K562 (cell line): ENCODE data around the gene ETNK2. TPM values are rescaled to one million over a fixed set of nuclear protein-coding genes. Genes with fewer than 3 reads are reported as not detected.

Source experiments
- ATAC-seq: fragments of 200-7000 bp; cut with Tn5 transposase; 3 replicates; pipeline ENCODE4 v1.9.1; 2020; ENCODE audit warnings: moderate library complexity
- BruUV-seq: library from RNA; stranded (reverse); fragments of 400-500 nt; replicated peaks from 2 replicates; lab custom pipeline; 2021; lab: Mats Ljungman, UMichigan
- CTCF ChIA-PET: fragments of 300-600 bp; formaldehyde crosslinking; extraction: SDS; loops from one replicate; lab custom pipeline; 2021; ENCODE audit warnings: low intra/inter-chr PET ratio; lab: Yijun Ruan, JAX
- POLR2A ChIA-PET: fragments of 300-600, 350-650 bp; sonication (Branson Sonifier 250); formaldehyde crosslinking; extraction: SDS; loops from one replicate; lab custom pipeline; 2021; ENCODE audit warnings: antibody characterized with exemption, inconsistent platforms; lab: Yijun Ruan, JAX
- DNase-seq, 4 experiments: peaks; one replicate each; pipeline versions ENCODE4 v3.0.0 to v3.0.0-alpha.2; 2011 to 2018; ENCODE audit warnings: low spot score in 3 of 4, mixed read lengths in 3 of 4; ENCODE audit errors: extremely low read depth in 1 of 4
- FAIRE-seq: peaks from 2 replicates; lab custom pipeline; 2011; peaks lifted over from hg19 to GRCh38; lab: Jason Lieb, UNC
- H2AFZ ChIP-seq: 2 replicates; pipeline ENCODE4 v1.6.0; 2011; ENCODE audit warnings: low read depth, low read length, control low read depth, inconsistent platforms
- H3K27ac ChIP-seq: fragments of 200-600 bp; 3 replicates; pipeline ENCODE4 v1.8.0; 2011; ENCODE audit warnings: low read depth, mild to moderate bottlenecking, control low read depth, inconsistent platforms, low read length, moderate library complexity, mixed read lengths; ENCODE audit errors: extremely low read depth
- H3K27me3 ChIP-seq, 2 experiments: fragments of 300-600 bp in 1 of 2; 2 replicates in 1 of 2; 3 replicates in 1 of 2; pipeline versions ENCODE4 v1.6.0 to v1.8.0; 2011; ENCODE audit warnings: inconsistent platforms in 2 of 2, low read length in 2 of 2, mild to moderate bottlenecking in 1 of 2, mixed read lengths in 1 of 2, moderate library complexity in 1 of 2; ENCODE audit not compliant: control insufficient read depth in 2 of 2, insufficient read depth in 2 of 2
- H3K36me3 ChIP-seq: fragments of 300-600 bp; 3 replicates; pipeline ENCODE4 v1.8.0; 2011; ENCODE audit warnings: mild to moderate bottlenecking, low read length, inconsistent platforms; ENCODE audit not compliant: control insufficient read depth, insufficient read depth
- H3K4me1 ChIP-seq, 2 experiments: fragments of 200-600 bp in 1 of 2; replicated peaks in 1 of 2; 2 replicates in 1 of 2; 3 replicates in 1 of 2; pipeline versions ENCODE4 v1.5.1 to v1.8.0; 2011; ENCODE audit warnings: inconsistent platforms in 2 of 2, low read length in 2 of 2, mild to moderate bottlenecking in 1 of 2, mixed read lengths in 1 of 2, moderate library complexity in 1 of 2; ENCODE audit not compliant: control insufficient read depth in 2 of 2, insufficient read depth in 2 of 2
- H3K4me2 ChIP-seq: 2 replicates; pipeline ENCODE4 v1.6.1; 2011; ENCODE audit warnings: low read length, control low read depth, inconsistent platforms, mixed read lengths; ENCODE audit not compliant: insufficient read depth
- H3K4me3 ChIP-seq: fragments of 200-600 bp; sonication (generic), shearing (Covaris generic); 2 replicates; pipeline ENCODE4 v1.5.1; 2016; ENCODE audit warnings: control low read depth, inconsistent platforms
- H3K79me2 ChIP-seq: fragments of 200-600 bp; 3 replicates; pipeline ENCODE4 v1.8.0; 2011; ENCODE audit warnings: low read length, inconsistent platforms; ENCODE audit not compliant: control insufficient read depth, insufficient read depth
- H3K9ac ChIP-seq, 2 experiments: 2 replicates each; pipeline versions ENCODE4 v1.6.0 to v1.6.1; 2011; ENCODE audit warnings: low read depth in 2 of 2, low read length in 2 of 2, control low read depth in 1 of 2, inconsistent platforms in 1 of 2, mild to moderate bottlenecking in 1 of 2, mixed read lengths in 1 of 2; ENCODE audit not compliant: insufficient read depth in 1 of 2
- H3K9me1 ChIP-seq: one replicate; pipeline ENCODE4 v1.6.0; 2011; ENCODE audit warnings: inconsistent platforms, mild to moderate bottlenecking, low read length, moderate library complexity; ENCODE audit not compliant: control insufficient read depth, insufficient read depth
- H3K9me3 ChIP-seq: replicated peaks from 2 replicates; pipeline ENCODE4 v1.5.1; 2011; ENCODE audit warnings: low read depth, low read length, inconsistent platforms; ENCODE audit not compliant: control insufficient read depth, insufficient read depth
- H4K20me1 ChIP-seq: replicated peaks from 2 replicates; pipeline ENCODE4 v1.6.1; 2011; ENCODE audit warnings: low read length, inconsistent platforms, mixed read lengths; ENCODE audit not compliant: control insufficient read depth, insufficient read depth
- E2F3 ChIP-seq: fragments of 250-450 bp; sonication (Bioruptor Pico); IDR thresholded peaks from 2 replicates; pipeline ENCODE4 v1.4.0; 2020; ENCODE audit warnings: mild to moderate bottlenecking
- EP300 ChIP-seq: IDR thresholded peaks from 2 replicates; pipeline ENCODE4 v1.6.1; 2012; ENCODE audit warnings: low read length, improper control_type of control experiment
- ESRRB ChIP-seq: fragments of 250-450 bp; sonication (Bioruptor Pico); IDR thresholded peaks from 2 replicates; pipeline ENCODE4 v1.5.0; 2020; ENCODE audit warnings: mild to moderate bottlenecking, moderate library complexity, borderline replicate concordance
- POLR3G ChIP-seq: IDR thresholded peaks from 2 replicates; pipeline ENCODE4 v1.6.1; 2011; ENCODE audit not compliant: insufficient read length, insufficient replicate concordance; ENCODE audit errors: extremely low read depth
- PTTG1 ChIP-seq: fragments of 450-650 bp; IDR thresholded peaks from 2 replicates; pipeline ENCODE4 v1.6.1; 2016; ENCODE audit warnings: low read depth, mild to moderate bottlenecking, missing genetic modification characterization, missing compliant biosample characterization
- SIRT6 ChIP-seq: IDR thresholded peaks from one replicate; pipeline ENCODE4 v1.6.1; 2012; ENCODE audit warnings: low read depth, mild to moderate bottlenecking, control low read depth, inconsistent platforms, low read length, moderate library complexity
- TBP ChIP-seq: optimal IDR thresholded peaks from 2 replicates; pipeline ENCODE3; 2011; ENCODE audit warnings: low read depth, low read length, improper control_type of control experiment
- TEAD1 ChIP-seq, 2 experiments: fragments of 450-650 bp in 1 of 2; sonication (generic) in 1 of 2; formaldehyde crosslinking; IDR thresholded peaks; 2 replicates each; pipeline versions ENCODE4 v1.4.0 to v1.8.0; 2020 to 2022; ENCODE audit warnings: mild to moderate bottlenecking in 2 of 2, missing genetic modification reagents in 1 of 2
- ZBTB26 ChIP-seq: fragments of 450-650 bp; formaldehyde crosslinking; IDR thresholded peaks from 2 replicates; pipeline ENCODE4 v1.4.0; 2022; ENCODE audit warnings: missing genetic modification characterization
- ZBTB43 ChIP-seq: sonication (generic); formaldehyde crosslinking; IDR thresholded peaks from 2 replicates; pipeline ENCODE4 v1.8.0; 2023; ENCODE audit warnings: mild to moderate bottlenecking, missing genetic modification reagents
- WGBS: fragments of 100-300 bp; shearing (Covaris generic); methylation state at CpG from one replicate; pipeline ENCODE4 v1.1.6; 2016; ENCODE audit warnings: low coverage, mixed read lengths; ENCODE audit not compliant: insufficient coverage; ENCODE audit errors: missing lambda C conversion rate; 5-methylcytosine and 5-hydroxymethylcytosine counted together
- in situ Hi-C: fragments of 300-500 bp; cut with MboI; formaldehyde crosslinking; loops from 4 replicates; pipeline ENCODE4 v1.15.0; 2018; ENCODE audit warnings: inconsistent platforms, mixed read lengths
- intact Hi-C: fragments of 100-400 bp; cut with micrococcal nuclease; formaldehyde crosslinking; loops from 2 replicates; pipeline ENCODE4 v1.14.2; 2022
- polyA plus RNA-seq, 8 experiments: library from polyadenylated mRNA; depleted of rRNA in 4 of 8; stranded (reverse) in 5 of 8; unstranded in 3 of 8; fragments of >200 nt; fragmentation: Nextera tagmentation in 2 of 8; fragmentation: Illumina TruSeq in 1 of 8; extraction: Ambion mirVana in 2 of 8; extraction: Trizol in 1 of 8; gene quantifications; 2 replicates each; pipeline versions ENCODE4 v1.2.1 to v1.2.3, GENCODE V29; 2011 to 2014; ENCODE audit warnings: inconsistent platforms in 1 of 8, missing spikeins in 1 of 8
- total RNA-seq, 7 experiments: library from RNA; depleted of rRNA in 6 of 7; stranded (reverse); fragments of >200 nt in 6 of 7; fragmentation: Illumina TruSeq in 2 of 7; extraction: Trizol in 2 of 7; gene quantifications; 2 replicates each; pipeline versions ENCODE4 v1.2.1 to v1.2.3, GENCODE V29; 2011 to 2021; ENCODE audit warnings: low replicate concordance in 1 of 7
- TF ChIP-seq, protein P1 (sequence below): fragments of 450-650 bp; IDR thresholded peaks from 2 replicates; pipeline ENCODE4 v1.6.1; 2017; ENCODE audit warnings: antibody characterized with exemption

The ETNK2 gene
- total and polyA plus RNA-seq, 9 of the 15 experiments (the other 6 are each of a cell fraction or from before 2014, with no cell fraction given) = 0.03 to 0.38 (median 0.13) TPM; not detected in 4

DNA sequence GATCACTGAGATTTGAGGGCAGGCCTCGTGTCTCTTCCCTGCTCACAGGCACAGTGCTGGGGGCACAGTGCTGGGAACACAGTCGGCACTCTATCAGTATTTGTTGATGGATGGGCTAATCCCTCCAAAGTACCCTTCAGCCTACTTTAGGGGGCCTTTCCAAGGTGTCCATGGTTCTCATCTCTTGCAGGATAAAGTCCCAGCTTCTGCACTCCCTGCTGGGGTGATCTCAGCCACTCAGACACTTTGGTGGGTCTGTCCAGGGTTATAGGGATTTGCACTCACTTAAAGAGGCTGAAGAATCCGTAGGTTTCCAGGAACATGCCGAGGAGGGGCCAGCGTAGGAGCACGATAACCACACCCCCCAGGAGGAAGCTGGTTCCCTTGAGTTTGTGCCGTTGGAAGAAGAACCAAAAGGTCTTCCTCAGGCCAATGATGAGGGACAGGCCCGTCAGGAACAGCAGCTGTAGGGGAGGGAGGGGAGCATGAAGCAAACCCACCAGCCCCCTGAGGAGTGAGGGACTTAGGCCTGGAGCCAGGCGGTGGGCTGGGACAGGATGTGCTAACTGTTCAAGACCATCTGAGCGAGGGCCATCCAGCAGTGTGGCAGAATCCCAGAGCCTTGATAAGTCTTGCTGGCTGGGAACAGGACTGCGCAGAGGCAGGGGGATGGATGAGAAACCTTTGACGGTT is 49.6 kb upstream of the ETNK2 start:
- Histone ChIP-seq H3K9ac (no peak overlapping the region), H3K4me3 (no peak overlapping the region), H4K20me1 (no peaks in the 10 kb centered on the region), H3K9me3 (no peaks in the 10 kb centered on the region), H3K79me2 (no peaks in the 10 kb centered on the region), H3K36me3 (no peaks in the 10 kb centered on the region), H3K9me1 (no peaks in the 10 kb centered on the region), H3K27ac (no peak overlapping the region), H3K4me1 (no peaks in the 10 kb centered on the region), H3K4me2 (no peak overlapping the region), H2AFZ (no peak overlapping the region), H3K27me3 (peaks cover 21 to 72% of the 10 kb centered on the region in 2 experiments)
- no TSS peak for BruUV-seq
- no peak for TF ChIP-seq TBP
- POLR2A ChIA-PET = no interaction called here
- FAIRE-seq (no peak), DNase-seq (no peak), ATAC-seq (no peak)
- intact Hi-C loops = no loop called here
- in situ Hi-C loops = no loop called here
- WGBS = 0% methylated on average over 12 of the region's 12 CpGs
- CTCF ChIA-PET = interaction anchor here (0.6 kb wide), 1 partner anchor 37 kb away, joined by 4 read pairs; no protein-coding TSS in a partner anchor

GRCh38 chr1:204199579-204199978 is 47.7 kb upstream of the ETNK2 start:
- FAIRE-seq (no peak), DNase-seq (no peak), ATAC-seq (no peak)
- intact Hi-C loops (no loop called here), in situ Hi-C loops (no loop called here)
- CTCF ChIA-PET = no interaction called here
- Histone ChIP-seq H3K9me1 (no peaks in the 10 kb centered on the region), H4K20me1 (no peaks in the 10 kb centered on the region), H3K9ac (no peak overlapping the region), H2AFZ (no peak overlapping the region), H3K79me2 (no peaks in the 10 kb centered on the region), H3K36me3 (no peaks in the 10 kb centered on the region), H3K4me1 (no peaks in the 10 kb centered on the region), H3K27ac (no peak overlapping the region), H3K4me2 (no peak overlapping the region), H3K4me3 (no peak overlapping the region), H3K9me3 (no peaks in the 10 kb centered on the region; the same call in 1 of the 2 replicates), H3K27me3 (peaks cover 18 to 77% of the 10 kb centered on the region in 2 experiments; a peak in 4 of 5 replicates)
- 3% methylated on average over 9 of the region's 9 CpGs for WGBS
- POLR2A ChIA-PET = no interaction called here
- BruUV-seq = no TSS peak
- TF ChIP-seq ZBTB26 (CRISPR knock-in tag) (no peak), SIRT6 (no peak), ZBTB43 (no peak), E2F3 (CRISPR knock-in tag) (no peak), POLR3G (no peak), ESRRB (CRISPR knock-in tag) (no peak), TEAD1 (CRISPR knock-in tag; IDR thresholded peaks at IDR 0.05) (no peak), PTTG1 (tag) (no peak), EP300 (no peak)
- TF ChIP-seq, protein P1, sequence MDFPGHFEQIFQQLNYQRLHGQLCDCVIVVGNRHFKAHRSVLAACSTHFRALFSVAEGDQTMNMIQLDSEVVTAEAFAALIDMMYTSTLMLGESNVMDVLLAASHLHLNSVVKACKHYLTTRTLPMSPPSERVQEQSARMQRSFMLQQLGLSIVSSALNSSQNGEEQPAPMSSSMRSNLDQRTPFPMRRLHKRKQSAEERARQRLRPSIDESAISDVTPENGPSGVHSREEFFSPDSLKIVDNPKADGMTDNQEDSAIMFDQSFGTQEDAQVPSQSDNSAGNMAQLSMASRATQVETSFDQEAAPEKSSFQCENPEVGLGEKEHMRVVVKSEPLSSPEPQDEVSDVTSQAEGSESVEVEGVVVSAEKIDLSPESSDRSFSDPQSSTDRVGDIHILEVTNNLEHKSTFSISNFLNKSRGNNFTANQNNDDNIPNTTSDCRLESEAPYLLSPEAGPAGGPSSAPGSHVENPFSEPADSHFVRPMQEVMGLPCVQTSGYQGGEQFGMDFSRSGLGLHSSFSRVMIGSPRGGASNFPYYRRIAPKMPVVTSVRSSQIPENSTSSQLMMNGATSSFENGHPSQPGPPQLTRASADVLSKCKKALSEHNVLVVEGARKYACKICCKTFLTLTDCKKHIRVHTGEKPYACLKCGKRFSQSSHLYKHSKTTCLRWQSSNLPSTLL = no peak
